NCI-H526 (cell line): ENCODE data around the gene UCN3.
"Not testable (repeated sequence)": the region's sequence is repeated elsewhere in the genome, so short reads cannot be mapped to it uniquely, and the experiment has no call there.

Source experiments
- DNase-seq, 2 experiments: peaks; one replicate each; lab custom pipeline; 2025; lab: John Stamatoyannopoulos, UW

UCN3 gene

GRCh38 chr10:5406918-5407317 lies 42.2 kb downstream of the UCN3 start:
- DNase-seq: no peak

GRCh38 chr10:5410787-5411186 lies 46.0 kb downstream of the UCN3 start:
- DNase-seq: not testable (repeated sequence)

GRCh38 chr10:5411941-5412276 lies 47.1 kb downstream of the UCN3 start:
- no peak for DNase-seq

- peak; percentile 71 to 91 for DNase-seq
These were observed 47.6 kb downstream of the UCN3 start, which contains the start of gene NET1 for GRCh38 chr10:5412277-5412941. NET1 (plus strand) TSS chr10:5412557; CDS start chr10:5412693, 136 bp downstream.

GRCh38 chr10:5413012-5413938 lies 48.5 kb downstream of the UCN3 start:
- peak in 1 of 2 experiments; percentile 11 for DNase-seq

- DNase-seq: no peak
These were observed 52.2 kb downstream of the UCN3 start for GRCh38 chr10:5416981-5417380.

GRCh38 chr10:5418584-5418983 lies 53.8 kb downstream of the UCN3 start:
- no peak for DNase-seq

- no peak for DNase-seq
These were observed 54.8 kb downstream of the UCN3 start for GRCh38 chr10:5419466-5420094.

GRCh38 chr10:5423771-5424170 lies 59.0 kb downstream of the UCN3 start:
- no peak for DNase-seq
